Mucosa of rectum (tissue), 2 donors: ENCODE data around the gene RAPGEF5.
"Not testable (repeated sequence)": the region's sequence is repeated elsewhere in the genome, so short reads cannot be mapped to it uniquely, and the experiment has no call there.

Experiments
- H3K27ac ChIP-seq, 2 donors: one replicate each; pipeline ENCODE4 v1.7.0; 2013; ENCODE audit warnings: inconsistent platforms in 2 of 2, low read depth in 2 of 2, low read length in 2 of 2
- H3K27me3 ChIP-seq, 2 donors: one replicate each; pipeline ENCODE4 v1.7.0; 2013; ENCODE audit warnings: low read length in 2 of 2; ENCODE audit not compliant: control insufficient read depth in 2 of 2, insufficient read depth in 2 of 2
- H3K36me3 ChIP-seq, 2 donors: one replicate each; pipeline ENCODE4 v1.7.0; 2013; ENCODE audit warnings: low read length in 2 of 2; ENCODE audit not compliant: control insufficient read depth in 2 of 2, insufficient read depth in 2 of 2
- H3K4me1 ChIP-seq, 2 donors: one replicate each; pipeline ENCODE4 v1.7.0; 2013; ENCODE audit warnings: low read length in 2 of 2, mild to moderate bottlenecking in 1 of 2; ENCODE audit not compliant: control insufficient read depth in 2 of 2, insufficient read depth in 2 of 2
- H3K4me3 ChIP-seq, 2 donors: one replicate each; pipeline ENCODE4 v1.7.0; 2013; ENCODE audit warnings: low read length in 2 of 2
- H3K9ac ChIP-seq, 2 donors: one replicate each; pipeline ENCODE4 v1.7.0; 2013; ENCODE audit warnings: low read length in 2 of 2, low read depth in 1 of 2, mild to moderate bottlenecking in 1 of 2
- H3K9me3 ChIP-seq, 2 donors: one replicate each; pipeline ENCODE4 v1.7.0; 2013; ENCODE audit warnings: low read length in 2 of 2; ENCODE audit not compliant: control insufficient read depth in 2 of 2
- donor health status: healthy.
- donor health status: Normal muscosa, but diverticular disease.

RAPGEF5 gene

GRCh38 chr7:22090512-22090911, 266.4 kb downstream of the RAPGEF5 start:
- peaks cover 0 to 2% of the 10 kb centered on the region in 2 donors for H3K27me3 ChIP-seq
- no peaks in the 10 kb centered on the region for H3K4me1 ChIP-seq
- no peaks in the 10 kb centered on the region for H3K9me3 ChIP-seq
- no peak overlapping the region for H3K4me3 ChIP-seq
- H3K36me3 ChIP-seq: no peaks in the 10 kb centered on the region
- H3K9ac ChIP-seq: no peak overlapping the region
- no peak overlapping the region for H3K27ac ChIP-seq

GRCh38 chr7:22090107-22090506, 266.8 kb downstream of the RAPGEF5 start:
- H3K9me3 ChIP-seq: no peaks in the 10 kb centered on the region
- no peak overlapping the region for H3K27ac ChIP-seq
- no peak overlapping the region for H3K9ac ChIP-seq
- H3K36me3 ChIP-seq: no peaks in the 10 kb centered on the region
- H3K27me3 ChIP-seq: peaks cover 0 to 2% of the 10 kb centered on the region in 2 donors
- H3K4me3 ChIP-seq: no peak overlapping the region
- H3K4me1 ChIP-seq: no peaks in the 10 kb centered on the region

GRCh38 chr7:22088827-22089226, 268.1 kb downstream of the RAPGEF5 start:
- Histone ChIP-seq H3K27me3 (peaks cover 0 to 2% of the 10 kb centered on the region in 2 donors), H3K4me3 (no peak overlapping the region), H3K9me3 (no peaks in the 10 kb centered on the region), H3K9ac (no peak overlapping the region), H3K27ac (no peak overlapping the region), H3K36me3 (no peaks in the 10 kb centered on the region), H3K4me1 (no peaks in the 10 kb centered on the region)

GRCh38 chr7:22087861-22088260, 269.1 kb downstream of the RAPGEF5 start:
- no peaks in the 10 kb centered on the region for H3K27me3 ChIP-seq
- H3K27ac ChIP-seq: no peak overlapping the region
- no peak overlapping the region for H3K9ac ChIP-seq
- no peak overlapping the region for H3K4me3 ChIP-seq
- no peaks in the 10 kb centered on the region for H3K36me3 ChIP-seq
- H3K9me3 ChIP-seq: no peaks in the 10 kb centered on the region
- peaks cover 0 to 3% of the 10 kb centered on the region in 2 donors for H3K4me1 ChIP-seq

GRCh38 chr7:22083704-22084240, 273.2 kb downstream of the RAPGEF5 start:
- no peaks in the 10 kb centered on the region for H3K9me3 ChIP-seq
- peak overlapping the region; percentile 83 to 87 for H3K4me3 ChIP-seq
- H3K36me3 ChIP-seq: no peaks in the 10 kb centered on the region
- peak overlapping the region; percentile 58 to 77 for H3K9ac ChIP-seq
- peaks cover 9 to 11% of the 10 kb centered on the region in 2 donors for H3K27me3 ChIP-seq
- peak overlapping the region; percentile 76 to 79 for H3K27ac ChIP-seq
- peaks cover 3 to 6% of the 10 kb centered on the region in 2 donors for H3K4me1 ChIP-seq

GRCh38 chr7:22082886-22083703, 273.9 kb downstream of the RAPGEF5 start:
- Histone ChIP-seq H3K36me3 (no peaks in the 10 kb centered on the region), H3K9me3 (no peaks in the 10 kb centered on the region), H3K9ac (peak overlapping the region; percentile 60 to 77), H3K4me1 (peaks cover 3 to 6% of the 10 kb centered on the region in 2 donors), H3K4me3 (peak overlapping the region; percentile 83 to 87), H3K27me3 (peaks cover 9 to 11% of the 10 kb centered on the region in 2 donors), H3K27ac (peak overlapping the region; percentile 76 to 79)

GRCh38 chr7:22082553-22082885, 274.4 kb downstream of the RAPGEF5 start:
- H3K4me1 ChIP-seq: peaks cover 3 to 6% of the 10 kb centered on the region in 2 donors
- H3K27me3 ChIP-seq: peaks cover 9 to 11% of the 10 kb centered on the region in 2 donors
- H3K27ac ChIP-seq: peak overlapping the region; percentile 76 to 79
- peak overlapping the region; percentile 60 to 72 for H3K9ac ChIP-seq
- no peaks in the 10 kb centered on the region for H3K36me3 ChIP-seq
- peak overlapping the region; percentile 83 to 87 for H3K4me3 ChIP-seq
- H3K9me3 ChIP-seq: no peaks in the 10 kb centered on the region

GRCh38 chr7:22080219-22080618, 276.7 kb downstream of the RAPGEF5 start:
- H3K4me3 ChIP-seq: not testable (repeated sequence)

GRCh38 chr7:22078872-22079271, 278.1 kb downstream of the RAPGEF5 start:
- H3K36me3 ChIP-seq, H3K4me3 ChIP-seq, H3K27ac ChIP-seq, H3K4me1 ChIP-seq, H3K9ac ChIP-seq, H3K9me3 ChIP-seq: not testable (repeated sequence)
- H3K27me3 ChIP-seq: peaks cover 9 to 11% of the 10 kb centered on the region in 2 donors

More at GRCh38 chr7:22080219-22080618, 276.7 kb downstream of the RAPGEF5 start:
- peaks cover 9 to 11% of the 10 kb centered on the region in 2 donors for H3K27me3 ChIP-seq
- not testable (repeated sequence) for H3K36me3 ChIP-seq, H3K4me1 ChIP-seq, H3K9ac ChIP-seq, H3K9me3 ChIP-seq, H3K27ac ChIP-seq

- Histone ChIP-seq H3K4me1 (no peaks in the 10 kb centered on the region), H3K36me3 (no peaks in the 10 kb centered on the region), H3K27ac (no peak overlapping the region), H3K4me3 (no peak overlapping the region), H3K27me3 (peaks cover 0 to 2% of the 10 kb centered on the region in 2 donors), H3K9ac (no peak overlapping the region), H3K9me3 (no peaks in the 10 kb centered on the region)
These were observed 281.4 kb downstream of the RAPGEF5 start for GRCh38 chr7:22075561-22075960.
